ENCODE data around the gene COBLL1.
"Not testable (repeated sequence)": the region's sequence is repeated elsewhere in the genome, so short reads cannot be mapped to it uniquely, and the experiment has no call there.

GRCh38 chr2:164859906-164860693 lies 18.5 kb upstream of the COBLL1 start:
- not testable (repeated sequence) for TF ChIP-seq POLR2AphosphoS5 (IDR thresholded peaks at IDR 0.05; ENCODE audit: borderline replicate concordance, low read depth, low read length); EZH2 (IDR thresholded peaks at IDR 0.05)
